ENCODE data around the gene SMYD3. TPM values are rescaled to one million over a fixed set of nuclear protein-coding genes. Genes with fewer than 3 reads are reported as not detected.

SMYD3 gene
- total RNA-seq, 1 experiment from 2014 or later = 69.6 TPM

- in situ Hi-C loops (cut with HindIII; ENCODE audit: low sequenced_read_pairs) = no loop called here
Measured at GRCh38 chr1:246151796-246152434, 355.2 kb downstream of the SMYD3 start.

GRCh38 chr1:246149543-246149942 is 357.5 kb downstream of the SMYD3 start:
- in situ Hi-C loops (cut with HindIII; ENCODE audit: low sequenced_read_pairs) = no loop called here

More at GRCh38 chr1:246151796-246152434, 355.2 kb downstream of the SMYD3 start:
- DNase-seq (ENCODE audit: low spot score) = no peak

GRCh38 chr1:246147524-246148461 is 359.3 kb downstream of the SMYD3 start:
- in situ Hi-C loops (cut with HindIII; ENCODE audit: low sequenced_read_pairs) = no loop called here
- DNase-seq (ENCODE audit: low spot score) = no peak

More at GRCh38 chr1:246149543-246149942, 357.5 kb downstream of the SMYD3 start:
- DNase-seq (ENCODE audit: low spot score) = no peak

- DNase-seq (ENCODE audit: low spot score) = no peak
- in situ Hi-C loops (cut with HindIII; ENCODE audit: low sequenced_read_pairs) = no loop called here
Measured at GRCh38 chr1:246146804-246147523, 360.1 kb downstream of the SMYD3 start.

- in situ Hi-C loops (cut with HindIII; ENCODE audit: low sequenced_read_pairs) = no loop called here
- DNase-seq (ENCODE audit: low spot score) = no peak
Measured at GRCh38 chr1:246145900-246146299, 361.2 kb downstream of the SMYD3 start.

GRCh38 chr1:246144931-246145330 is 362.1 kb downstream of the SMYD3 start:
- in situ Hi-C loops (cut with HindIII; ENCODE audit: low sequenced_read_pairs) = no loop called here
- DNase-seq (ENCODE audit: low spot score) = no peak

- in situ Hi-C loops (cut with HindIII; ENCODE audit: low sequenced_read_pairs) = no loop called here
- DNase-seq (ENCODE audit: low spot score) = no peak
Measured at GRCh38 chr1:246142320-246142893, 364.7 kb downstream of the SMYD3 start.

- in situ Hi-C loops (cut with HindIII; ENCODE audit: low sequenced_read_pairs) = no loop called here
- DNase-seq (ENCODE audit: low spot score) = no peak
Measured at GRCh38 chr1:246141306-246141705, 365.8 kb downstream of the SMYD3 start.

GRCh38 chr1:246139745-246140182 is 367.3 kb downstream of the SMYD3 start:
- DNase-seq (ENCODE audit: low spot score) = no peak
- in situ Hi-C loops (cut with HindIII; ENCODE audit: low sequenced_read_pairs) = no loop called here

- in situ Hi-C loops (cut with HindIII; ENCODE audit: low sequenced_read_pairs) = no loop called here
- no peak for DNase-seq (ENCODE audit: low spot score)
Measured at GRCh38 chr1:246138781-246139180, 368.3 kb downstream of the SMYD3 start.

GRCh38 chr1:246136477-246136876 is 370.6 kb downstream of the SMYD3 start:
- in situ Hi-C loops (cut with HindIII; ENCODE audit: low sequenced_read_pairs) = no loop called here

GRCh38 chr1:246134789-246135188 is 372.3 kb downstream of the SMYD3 start:
- in situ Hi-C loops (cut with HindIII; ENCODE audit: low sequenced_read_pairs) = no loop called here
- no peak for DNase-seq (ENCODE audit: low spot score)

More at GRCh38 chr1:246136477-246136876, 370.6 kb downstream of the SMYD3 start:
- DNase-seq (ENCODE audit: low spot score) = no peak

- DNase-seq (ENCODE audit: low spot score) = no peak
- in situ Hi-C loops (cut with HindIII; ENCODE audit: low sequenced_read_pairs) = no loop called here
Measured at GRCh38 chr1:246131095-246131494, 376.0 kb downstream of the SMYD3 start.

- DNase-seq (ENCODE audit: low spot score) = no peak
- in situ Hi-C loops (cut with HindIII; ENCODE audit: low sequenced_read_pairs) = no loop called here
Measured at GRCh38 chr1:246128494-246129069, 378.5 kb downstream of the SMYD3 start.

GRCh38 chr1:246126580-246126979 is 380.5 kb downstream of the SMYD3 start:
- in situ Hi-C loops (cut with HindIII; ENCODE audit: low sequenced_read_pairs) = no loop called here

GRCh38 chr1:246122071-246122470 is 385.0 kb downstream of the SMYD3 start:
- in situ Hi-C loops (cut with HindIII; ENCODE audit: low sequenced_read_pairs) = no loop called here
- no peak for DNase-seq (ENCODE audit: low spot score)

More at GRCh38 chr1:246126580-246126979, 380.5 kb downstream of the SMYD3 start:
- DNase-seq (ENCODE audit: low spot score) = no peak

- in situ Hi-C loops (cut with HindIII; ENCODE audit: low sequenced_read_pairs) = no loop called here
- DNase-seq (ENCODE audit: low spot score) = no peak
Measured at GRCh38 chr1:246121533-246121932, 385.5 kb downstream of the SMYD3 start.

- in situ Hi-C loops (cut with HindIII; ENCODE audit: low sequenced_read_pairs) = no loop called here
- peak; percentile 60 for DNase-seq (ENCODE audit: low spot score)
Measured at GRCh38 chr1:246117066-246117791, 389.9 kb downstream of the SMYD3 start.
